Activated B cell treated with CpG ODN at 0.5 μM for 24 hours (primary cell): Measurements from ENCODE around the gene RRAS2. TPM values are rescaled to one million over a fixed set of nuclear protein-coding genes. Genes with fewer than 3 reads are reported as not detected.
A peak's percentile ranks its signal among the peaks of the same experiment; 100 is the strongest.

Source experiments
- ATAC-seq: fragments of 200-7000 bp; cut with Tn5 transposase; one replicate; pipeline ENCODE4 v1.10.0; 2021; ENCODE audit warnings: low read depth, mild to moderate bottlenecking, moderate library complexity
- CTCF ChIA-PET: fragments of 350-600 bp; sonication (Branson Sonifier 250); formaldehyde crosslinking; loops from one replicate; lab custom pipeline; 2021; ENCODE audit warnings: antibody characterized with exemption; lab: Charles Lee
- POLR2A ChIA-PET: fragments of 350-600 bp; sonication (Branson Sonifier 250); formaldehyde crosslinking; loops from one replicate; lab custom pipeline; 2021; ENCODE audit warnings: antibody characterized with exemption; lab: Charles Lee
- DNase-seq: peaks from one replicate; pipeline ENCODE4 v3.0.0; 2022
- H3K27ac Mint-ChIP-seq: one replicate; pipeline ENCODE4 v1.8.0; 2020; ENCODE audit warnings: mixed read lengths
- H3K27me3 Mint-ChIP-seq: one replicate; pipeline ENCODE4 v1.8.0; 2021; ENCODE audit warnings: mixed read lengths
- H3K36me3 Mint-ChIP-seq: one replicate; pipeline ENCODE4 v1.8.0; 2021; ENCODE audit warnings: low read depth, mixed read lengths
- H3K4me1 Mint-ChIP-seq: one replicate; pipeline ENCODE4 v1.8.0; 2021; ENCODE audit warnings: mixed read lengths
- H3K4me3 Mint-ChIP-seq: one replicate; pipeline ENCODE4 v1.8.0; 2020; ENCODE audit warnings: mild to moderate bottlenecking, mixed read lengths
- H3K9me3 Mint-ChIP-seq: one replicate; pipeline ENCODE4 v1.8.0; 2020; ENCODE audit warnings: mixed read lengths
- CTCF ChIP-seq: fragments of 200-600 bp; IDR thresholded peaks from one replicate; pipeline ENCODE4 v1.8.0; 2022; ENCODE audit warnings: antibody characterized with exemption, mild to moderate bottlenecking
- intact Hi-C: fragments of 100-400 bp; cut with micrococcal nuclease; formaldehyde crosslinking; loops from one replicate; pipeline ENCODE4 v1.15.1; 2024
- total RNA-seq: library from RNA; stranded (reverse); gene quantifications from 2 replicates; pipeline ENCODE4 v1.2.3, GENCODE V29; 2022

RRAS2 gene
- total RNA-seq, 1 donor from 2014 or later: 106 TPM

- Mint-ChIP-seq H3K4me3 (peak overlapping the region; percentile 74), H3K36me3 (peaks cover 3% of the 10 kb centered on the region), H3K9me3 (no peaks in the 10 kb centered on the region), H3K4me1 (peaks cover 83% of the 10 kb centered on the region), H3K27me3 (no peaks in the 10 kb centered on the region), H3K27ac (no peak overlapping the region)
- CTCF ChIA-PET: interaction anchor here (0.9 to 2.1 kb wide), 2 partner anchors 10 to 55 kb away, joined by 4 read pairs; no protein-coding TSS in a partner anchor
- POLR2A ChIA-PET: interaction anchor here (0.7 to 5.7 kb wide), 6 partner anchors 10 to 798 kb away, joined by 3 to 35 read pairs (median 4); no protein-coding TSS in a partner anchor
- ATAC-seq (no peak), DNase-seq (no peak)
- TF ChIP-seq CTCF: no peak
- intact Hi-C loops: loop anchor here (2.0 to 10.0 kb wide), 2 partner anchors 16 to 450 kb away; no protein-coding TSS in a partner anchor
Observed at GRCh38 chr11:14315130-14315529, 43.9 kb downstream of the RRAS2 start.

GRCh38 chr11:14314127-14314526, 44.9 kb downstream of the RRAS2 start:
- H3K27ac Mint-ChIP-seq: no peak overlapping the region
- CTCF ChIA-PET: interaction anchor here (1.1 to 2.1 kb wide), 3 partner anchors 11 to 141 kb away, joined by 4 to 5 read pairs (median 4); no protein-coding TSS in a partner anchor
- DNase-seq (no peak), ATAC-seq (peak; percentile 66)
- TF ChIP-seq CTCF: no peak
- peak overlapping the region; percentile 74 for H3K4me3 Mint-ChIP-seq
- no peaks in the 10 kb centered on the region for H3K9me3 Mint-ChIP-seq
- peaks cover 2% of the 10 kb centered on the region for H3K36me3 Mint-ChIP-seq
- no peaks in the 10 kb centered on the region for H3K27me3 Mint-ChIP-seq
- POLR2A ChIA-PET: interaction anchor here (0.5 to 5.7 kb wide), 10 partner anchors 9 to 799 kb away, joined by 3 to 35 read pairs (median 4); no protein-coding TSS in a partner anchor
- intact Hi-C loops: loop anchor here (1.0 to 10.0 kb wide), 5 partner anchors 9 to 578 kb away; partner anchors contain the start of genes CYP2R1 and RRAS2
- peaks cover 75% of the 10 kb centered on the region for H3K4me1 Mint-ChIP-seq

GRCh38 chr11:14312736-14313438, 46.1 kb downstream of the RRAS2 start:
- no peak for TF ChIP-seq CTCF

GRCh38 chr11:14310679-14311078, 48.3 kb downstream of the RRAS2 start:
- ChIA-PET POLR2A (interaction anchor here (1.3 to 5.7 kb wide), 3 partner anchors 10 to 47 kb away, joined by 8 to 35 read pairs (median 11); no protein-coding TSS in a partner anchor), CTCF (interaction anchor here (1.0 to 1.2 kb wide), 3 partner anchors 10 to 21 kb away, joined by 3 to 5 read pairs (median 4); no protein-coding TSS in a partner anchor)
- H3K9me3 Mint-ChIP-seq: no peaks in the 10 kb centered on the region
- TF ChIP-seq CTCF: no peak
- H3K36me3 Mint-ChIP-seq: peaks cover 2% of the 10 kb centered on the region
- peaks cover 43% of the 10 kb centered on the region for H3K4me1 Mint-ChIP-seq
- intact Hi-C loops: loop anchor here (5.0 to 10.0 kb wide), 2 partner anchors 454 to 582 kb away; partner anchors contain the start of gene CYP2R1
- no peak for DNase-seq
- no peak for ATAC-seq
- H3K4me3 Mint-ChIP-seq: no peak overlapping the region
- no peak overlapping the region for H3K27ac Mint-ChIP-seq
- no peaks in the 10 kb centered on the region for H3K27me3 Mint-ChIP-seq

More at GRCh38 chr11:14312736-14313438, 46.1 kb downstream of the RRAS2 start:
- H3K27ac Mint-ChIP-seq: no peak overlapping the region
- POLR2A ChIA-PET: interaction anchor here (0.7 to 5.7 kb wide), 8 partner anchors 10 to 207 kb away, joined by 3 to 35 read pairs (median 4); partner anchors contain the start of gene PSMA1
- peak overlapping the region; percentile 60 for H3K4me3 Mint-ChIP-seq
- H3K27me3 Mint-ChIP-seq: no peaks in the 10 kb centered on the region
- no peaks in the 10 kb centered on the region for H3K9me3 Mint-ChIP-seq
- CTCF ChIA-PET: interaction anchor here (0.9 to 1.4 kb wide), 3 partner anchors 9 to 142 kb away, joined by 3 to 5 read pairs (median 4); no protein-coding TSS in a partner anchor
- H3K36me3 Mint-ChIP-seq: peaks cover 2% of the 10 kb centered on the region
- ATAC-seq: no peak
- no peak for DNase-seq
- H3K4me1 Mint-ChIP-seq: peaks cover 62% of the 10 kb centered on the region
- intact Hi-C loops: loop anchor here (5.0 to 10.0 kb wide), 2 partner anchors 452 to 579 kb away; partner anchors contain the start of gene CYP2R1
